Left hindlimb (tissue), 1 donor: ENCODE measurements around the gene FAHD1.
"Not testable (repeated sequence)": the region's sequence is repeated elsewhere in the genome, so short reads cannot be mapped to it uniquely, and the experiment has no call there.

Experiments
- DNase-seq: peaks from one replicate; pipeline ENCODE4 v3.0.0-alpha.2; 2018

FAHD1 gene

DNA sequence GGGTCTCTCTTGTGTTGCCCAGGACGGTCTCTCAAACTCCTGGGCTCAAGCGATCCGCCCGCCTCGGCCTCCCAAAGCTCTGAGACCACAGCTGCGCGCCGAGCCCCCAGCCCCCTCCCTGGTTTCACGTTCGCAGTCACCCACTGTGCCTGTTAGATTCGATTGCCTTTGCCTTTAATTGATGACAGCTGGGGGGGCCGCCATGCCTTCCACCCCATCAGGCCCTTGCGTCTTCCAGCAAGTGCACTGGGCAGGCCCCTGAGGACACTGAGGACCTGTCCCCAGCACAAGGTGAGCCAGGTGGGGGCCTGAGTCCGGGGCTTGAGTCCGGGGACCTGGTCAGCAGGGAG is 36.8 kb upstream of the FAHD1 start:
- DNase-seq = no peak

DNA sequence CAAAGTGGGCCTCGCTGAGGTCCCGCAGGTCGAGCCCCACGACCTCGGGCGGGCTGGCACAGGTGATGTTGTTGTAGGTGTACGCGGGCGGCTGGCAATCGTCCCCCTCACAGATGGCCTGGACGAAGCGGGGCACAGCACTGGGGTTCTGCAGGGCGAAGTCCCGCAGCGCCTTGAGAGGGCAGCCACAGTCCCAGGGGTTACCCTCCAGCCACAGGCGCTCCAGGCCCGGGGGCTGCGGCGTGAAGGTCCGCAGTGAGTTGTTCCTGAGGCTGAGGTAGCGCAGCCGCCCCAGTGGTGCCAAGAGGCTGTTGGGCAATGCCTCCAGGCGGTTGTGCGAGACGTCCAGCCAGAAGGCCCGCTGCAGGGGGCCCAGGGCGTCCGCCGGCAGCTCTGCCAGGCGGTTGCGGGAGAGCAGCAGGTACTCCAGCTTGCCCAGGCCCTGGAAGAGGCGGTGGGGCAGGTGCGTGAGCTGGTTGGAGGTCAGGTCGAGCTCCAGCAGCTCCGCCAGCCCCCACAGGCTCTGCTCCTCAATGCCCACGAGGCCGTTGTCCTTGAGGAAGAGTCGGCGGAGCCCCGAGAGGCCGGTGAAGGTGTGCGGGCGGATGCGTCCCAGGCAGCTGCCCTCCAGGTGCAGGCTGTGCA is 36.3 kb upstream of the FAHD1 start:
- no peak for DNase-seq

DNA sequence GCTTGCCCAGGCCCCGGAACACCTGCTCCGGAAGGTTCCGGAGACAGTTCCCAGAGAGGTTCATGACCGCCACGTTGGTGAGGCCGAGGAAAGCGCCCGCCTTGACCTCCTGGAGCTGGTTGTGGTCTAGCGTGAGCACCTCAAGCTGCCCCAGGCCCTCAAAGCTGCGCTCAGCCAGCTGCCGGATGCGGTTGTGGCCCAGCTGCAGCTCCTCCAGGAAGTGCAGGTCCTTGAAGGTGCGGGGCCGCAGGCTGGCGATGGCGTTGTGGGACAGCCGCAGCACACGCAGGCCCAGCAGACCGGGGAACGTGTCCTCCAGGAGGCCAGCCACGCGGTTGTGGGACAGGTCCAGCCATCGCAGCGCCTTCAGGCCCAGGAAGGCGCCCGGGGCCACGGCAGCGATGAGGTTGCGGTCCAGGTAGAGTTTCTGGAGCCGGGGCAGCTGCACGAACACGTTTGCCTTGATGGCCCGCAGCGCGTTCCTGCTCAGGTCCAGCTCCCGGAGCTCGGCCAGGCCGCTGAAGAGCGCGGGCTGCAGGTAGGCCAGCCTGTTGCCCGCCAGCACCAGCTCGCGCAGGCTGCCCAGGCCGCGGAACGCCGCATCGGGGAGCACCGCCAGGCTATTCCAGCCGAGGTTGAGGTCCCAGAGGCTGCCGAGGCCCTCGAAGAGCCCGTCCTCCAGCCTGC is 35.6 kb upstream of the FAHD1 start:
- no peak for DNase-seq

DNA sequence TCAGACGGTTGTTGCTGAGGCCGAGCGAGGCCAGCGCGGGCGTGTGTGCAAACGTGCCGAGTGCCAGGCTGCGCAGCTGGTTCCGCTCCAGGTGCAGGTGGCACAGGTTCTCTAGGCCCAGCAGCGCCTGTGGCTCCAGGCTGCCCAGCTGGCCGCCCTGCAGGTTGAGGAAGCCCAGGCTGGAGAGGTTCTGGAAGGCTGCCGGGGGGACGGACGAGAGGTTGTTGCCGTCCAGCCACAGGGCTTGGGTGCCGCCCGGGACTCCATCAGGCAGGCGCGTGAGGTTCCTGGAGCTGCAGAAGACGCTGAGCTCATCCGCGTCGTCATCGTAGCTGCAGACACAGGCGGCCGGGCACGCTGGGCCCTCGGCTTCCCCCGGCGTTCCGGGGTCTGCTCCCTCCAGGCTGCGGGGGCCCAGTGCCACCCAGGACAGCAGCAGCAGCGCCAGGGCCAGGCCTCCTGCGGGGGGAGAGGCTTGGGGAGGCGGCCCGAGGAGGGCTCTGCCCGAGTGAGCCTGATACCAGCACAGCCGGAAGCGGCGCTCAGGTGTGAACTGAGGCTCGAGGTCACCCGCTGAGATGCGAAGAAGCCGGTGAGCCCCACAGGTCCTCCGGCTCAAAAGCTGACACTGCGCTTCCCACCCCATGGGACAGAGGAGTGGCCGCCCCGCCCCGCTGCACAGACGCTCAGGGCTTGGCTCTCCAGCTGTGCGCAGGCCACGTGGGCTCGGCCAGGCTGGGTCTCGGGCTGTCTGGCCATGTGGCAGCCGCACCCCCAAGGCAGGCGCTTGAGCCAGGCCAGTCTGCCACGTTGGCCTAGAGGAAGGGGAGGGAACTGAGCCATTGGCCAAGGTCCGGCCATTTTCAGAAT is 34.8 kb upstream of the FAHD1 start:
- DNase-seq = no peak

DNA sequence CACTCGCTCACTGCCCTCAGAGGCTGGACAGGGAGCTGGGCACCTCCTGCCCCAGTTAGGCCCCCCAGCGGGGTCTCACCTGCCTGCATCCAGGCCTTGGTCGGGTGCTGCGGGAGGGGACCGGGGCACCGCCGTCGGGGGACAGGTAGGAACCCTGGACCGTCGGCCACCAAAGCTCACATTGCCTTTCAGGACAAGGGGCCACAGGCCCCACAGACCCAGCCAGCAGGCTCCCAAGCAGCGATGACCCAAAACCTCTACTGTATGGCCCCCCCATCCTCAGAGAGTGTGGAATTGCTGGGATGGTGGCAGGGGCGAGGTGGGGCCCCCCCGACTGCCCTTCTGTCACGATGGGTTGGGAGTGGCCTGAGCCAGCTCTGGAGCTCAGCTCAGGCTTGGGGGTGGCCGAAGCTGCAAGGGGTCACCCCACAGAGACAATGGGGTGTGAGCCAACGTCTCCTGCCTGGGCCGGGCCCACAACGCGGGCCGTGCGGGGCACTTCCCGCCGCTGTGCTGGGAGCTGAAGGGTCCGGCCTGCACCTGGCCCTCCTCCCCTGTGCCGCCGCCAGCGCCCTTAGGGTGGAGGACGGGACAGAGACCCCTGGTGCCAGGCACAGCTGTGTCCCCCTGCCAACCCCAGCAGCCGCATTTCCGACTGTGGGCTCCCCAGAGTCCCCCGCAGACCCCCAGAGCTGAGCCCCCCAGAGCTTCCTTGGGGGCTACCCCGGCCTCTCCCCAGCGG is 34.0 kb upstream of the FAHD1 start:
- DNase-seq = no peak

DNA sequence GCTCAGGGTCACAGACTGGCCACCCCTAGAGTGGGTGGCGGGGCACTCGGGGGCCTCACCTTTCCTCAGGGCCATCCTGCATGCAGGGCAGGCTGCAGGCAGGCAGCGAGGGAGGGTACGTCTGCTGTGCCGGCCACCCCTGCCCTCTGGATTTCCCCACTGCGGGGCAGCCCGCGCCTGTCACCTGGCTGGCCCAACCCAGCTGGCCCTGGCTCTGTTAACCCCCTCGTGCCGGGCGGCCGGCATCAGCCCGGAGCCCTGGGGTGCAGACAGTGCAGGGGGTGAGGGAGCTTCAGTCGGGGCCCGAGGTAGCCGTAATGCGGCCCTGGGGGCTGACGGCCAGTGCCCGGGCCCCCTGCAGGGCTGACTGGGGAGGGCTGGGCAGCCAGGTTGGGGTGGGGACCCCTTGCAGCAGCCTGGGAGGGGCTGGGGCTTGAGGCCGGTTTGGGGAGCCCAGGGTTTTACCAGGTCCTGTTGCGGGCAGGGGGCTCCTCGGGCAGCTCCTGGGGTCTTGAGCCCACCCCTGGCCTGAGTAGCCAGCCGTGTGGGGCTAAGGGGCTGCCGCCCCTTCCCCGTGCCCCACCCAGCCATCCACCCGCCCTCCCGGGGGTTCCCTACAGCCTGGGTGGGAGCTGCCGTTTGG is 33.3 kb upstream of the FAHD1 start, which contains the start of gene IGFALS:
Gene IGFALS (minus strand): TSS at position 128 of the 643 bp plus-strand sequence. CDS start 53 bp downstream, at position 75.
- no peak for DNase-seq

DNA sequence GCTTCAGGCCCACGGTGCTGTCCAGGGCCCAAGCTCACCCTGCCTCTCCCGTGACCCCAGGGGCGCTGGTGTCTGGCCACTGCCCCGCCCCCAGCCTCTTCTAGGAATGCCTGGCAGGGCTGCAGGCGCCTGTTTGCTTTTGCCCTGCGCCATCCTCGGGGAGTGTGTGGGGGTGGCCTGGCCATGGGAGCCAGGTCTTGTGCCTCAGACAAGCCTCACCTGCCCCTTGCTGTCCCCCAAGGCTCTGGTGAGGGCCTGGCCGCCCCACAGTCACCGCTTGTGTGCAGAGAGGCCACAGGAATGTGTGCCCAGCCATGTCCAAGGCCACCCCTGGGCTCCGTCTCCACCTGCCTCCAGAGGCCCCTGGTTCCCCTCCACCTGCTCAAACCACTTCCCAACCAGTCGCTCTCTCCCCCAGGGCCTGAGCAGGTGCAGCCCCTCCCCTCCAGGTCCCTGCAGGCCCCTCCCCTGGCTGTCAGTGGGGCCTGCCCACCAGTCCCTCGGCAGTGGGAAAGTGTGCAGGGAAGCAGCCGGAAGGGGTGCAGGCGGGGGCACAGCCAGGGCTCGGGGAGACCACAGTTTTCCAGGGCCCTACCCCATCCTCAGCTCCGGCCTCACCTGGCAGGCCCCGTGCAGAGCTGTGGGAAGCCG is 32.7 kb upstream of the FAHD1 start:
- no peak for DNase-seq

DNA sequence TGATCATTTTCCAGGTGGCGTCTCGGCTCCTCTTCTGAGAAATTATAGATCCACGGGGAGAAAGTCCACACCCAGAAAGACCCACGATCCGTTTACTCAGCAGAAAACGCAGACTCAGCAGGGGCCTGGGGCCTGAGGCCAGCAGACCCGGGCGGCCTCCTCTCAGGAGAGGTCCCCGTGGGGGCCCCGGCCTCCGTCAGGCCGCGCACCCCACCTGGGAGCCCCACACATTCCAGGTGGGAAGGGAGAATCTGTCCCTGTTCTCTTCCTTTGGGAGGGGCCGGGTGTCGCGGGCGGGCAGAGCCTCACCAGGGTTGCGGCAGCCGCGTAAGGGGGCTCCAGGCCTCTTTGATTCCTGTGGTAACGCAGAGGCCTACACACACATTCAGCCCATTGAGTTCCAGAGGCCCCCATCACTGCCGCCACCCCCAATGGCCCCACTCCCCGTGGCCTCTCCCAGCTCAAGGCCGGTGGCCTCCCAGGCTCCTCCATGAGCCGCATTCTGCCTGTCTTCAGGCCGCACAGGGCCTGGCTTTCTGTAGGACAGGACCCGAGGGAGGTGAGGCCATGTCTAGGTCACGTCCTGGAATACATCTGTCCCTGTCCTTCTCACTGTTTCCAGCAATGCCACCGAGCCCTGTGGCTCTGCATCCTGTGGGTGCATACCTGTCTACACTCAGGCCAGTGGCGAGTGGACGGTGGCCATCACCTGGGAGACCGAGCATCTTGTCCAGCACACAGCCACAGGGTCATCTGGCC is 31.9 kb upstream of the FAHD1 start:
- DNase-seq = no peak

DNA sequence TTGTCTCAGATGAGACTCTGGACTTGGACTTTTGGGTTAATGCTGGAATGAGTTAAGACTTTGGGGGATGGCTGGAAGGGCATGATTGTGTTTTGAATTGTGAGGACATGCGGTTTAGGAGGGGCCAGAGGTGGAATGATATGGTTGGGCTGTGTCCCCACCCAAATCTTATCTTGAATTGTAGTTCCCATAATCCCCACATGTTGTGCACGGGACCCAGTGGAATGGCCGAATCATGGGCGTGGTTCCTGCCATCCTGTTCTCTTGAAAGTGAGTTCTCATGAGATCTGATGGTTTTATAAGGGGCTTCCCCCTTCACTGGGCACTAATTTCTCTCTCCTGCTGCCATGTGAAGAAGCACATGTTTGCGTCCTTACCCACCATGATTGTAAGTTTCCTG is 27.7 kb upstream of the FAHD1 start:
- DNase-seq = not testable (repeated sequence)

- DNase-seq = no peak
Observed at GRCh38 chr16:1800701-1801100, 26.3 kb upstream of the FAHD1 start.

GRCh38 chr16:1807626-1808025 is 19.4 kb upstream of the FAHD1 start:
- DNase-seq = no peak

- DNase-seq = no peak
Observed at GRCh38 chr16:1808691-1809090, 18.3 kb upstream of the FAHD1 start.

GRCh38 chr16:1809281-1809801 is 17.7 kb upstream of the FAHD1 start:
- no peak for DNase-seq

GRCh38 chr16:1810106-1810505 is 16.9 kb upstream of the FAHD1 start:
- DNase-seq = no peak

- DNase-seq = no peak
Observed at GRCh38 chr16:1810536-1810935, 16.5 kb upstream of the FAHD1 start.

- DNase-seq = no peak
Observed at GRCh38 chr16:1812732-1813163, 14.3 kb upstream of the FAHD1 start.

DNA sequence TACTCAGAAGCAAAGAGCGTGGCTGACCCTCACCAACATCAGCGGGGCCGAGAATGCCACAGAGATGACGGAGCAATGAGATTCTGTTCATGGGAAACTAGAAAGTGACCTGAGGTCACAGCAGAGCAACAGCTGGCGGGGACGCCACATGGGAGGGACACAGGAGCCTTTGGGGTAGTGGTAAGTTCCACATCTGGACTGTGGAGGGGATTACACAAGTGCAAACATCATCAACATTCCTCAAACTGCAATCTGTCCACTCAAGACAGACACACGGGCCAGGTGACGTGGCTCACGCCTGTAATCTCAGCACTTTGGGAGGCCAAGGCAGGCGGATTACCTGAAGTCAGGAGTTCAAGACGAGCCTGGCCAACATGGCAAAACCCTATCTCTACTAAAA is 11.5 kb upstream of the FAHD1 start:
- no peak for DNase-seq

DNA sequence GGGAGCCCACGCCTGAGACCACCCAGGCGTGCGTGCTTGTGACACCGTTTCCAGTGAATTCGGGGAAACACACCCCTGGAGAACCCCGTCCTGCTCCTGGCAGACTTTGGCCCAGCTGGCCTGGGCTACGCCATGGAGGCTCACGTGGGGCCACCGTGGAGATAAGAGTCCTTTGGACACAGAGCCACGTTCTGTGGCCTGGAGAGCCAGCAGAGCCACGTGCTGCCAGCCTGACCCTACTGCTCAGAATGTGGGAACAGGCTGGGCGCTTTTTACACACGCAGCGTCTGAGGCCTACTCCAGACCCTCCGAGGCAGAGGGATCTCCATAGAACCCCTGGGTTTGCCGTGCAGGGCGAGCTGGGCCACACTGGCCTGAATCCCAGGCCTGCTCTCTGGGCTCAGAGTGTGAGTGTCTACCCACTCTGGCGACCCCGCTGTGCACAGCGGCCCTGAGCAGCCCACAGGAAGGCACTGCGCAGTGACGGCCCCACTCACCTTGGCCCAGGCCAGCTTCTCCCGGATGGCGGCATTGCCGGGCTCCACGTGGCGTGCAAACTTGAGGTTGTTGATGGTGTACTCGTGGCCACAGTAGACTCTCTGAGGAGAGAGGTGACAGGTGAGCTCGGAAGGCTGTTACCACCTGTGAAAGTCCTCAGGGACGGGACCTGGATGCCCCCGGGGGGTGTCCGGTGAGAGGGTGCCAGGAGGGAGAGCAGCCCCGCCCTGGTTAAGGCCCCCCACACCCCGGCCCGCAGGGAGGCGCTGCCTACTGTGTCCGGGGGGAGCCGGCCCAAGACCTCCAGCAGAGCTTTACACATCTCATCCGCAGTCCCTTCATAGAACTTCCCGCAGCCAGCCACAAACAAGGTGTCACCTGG is 10.4 kb upstream of the FAHD1 start:
- DNase-seq = no peak

DNA sequence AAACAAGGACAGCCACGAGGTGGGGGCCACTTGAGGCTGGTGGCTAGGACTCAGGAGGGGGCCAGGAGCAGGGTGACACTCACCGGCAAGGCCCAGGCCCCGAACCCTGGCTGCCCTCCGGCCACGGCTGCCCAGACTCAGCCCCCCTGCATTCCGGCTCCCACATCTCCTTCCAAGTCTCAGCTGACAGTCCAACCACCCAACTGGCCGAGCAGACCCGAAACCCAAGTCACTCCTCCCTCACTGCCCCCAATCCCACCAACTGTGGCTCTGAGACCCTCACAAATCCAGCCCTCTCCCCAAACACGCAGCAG is 9.8 kb upstream of the FAHD1 start:
- DNase-seq = no peak

GRCh38 chr16:1817716-1818115 is 9.3 kb upstream of the FAHD1 start:
- DNase-seq = no peak
